Transverse colon (tissue), 4 donors: ENCODE data around the gene ZNF274. TPM values are rescaled to one million over a fixed set of nuclear protein-coding genes. Genes with fewer than 3 reads are reported as not detected.

Experiments
- DNase-seq: peaks from one replicate; pipeline ENCODE4 v3.0.0-alpha.2; 2019
- H3K27ac ChIP-seq, 4 donors: fragments of 200-600 bp; sonication (generic); 2 replicates each; pipeline ENCODE4 v1.5.1; 2016 to 2018; ENCODE audit warnings: inconsistent platforms in 4 of 4
- H3K27me3 ChIP-seq: fragments of 200-600 bp; sonication (generic); 2 replicates; pipeline ENCODE4 v1.5.1; 2017; ENCODE audit warnings: inconsistent platforms
- H3K36me3 ChIP-seq, 4 donors: fragments of 200-600 bp; sonication (generic); 2 replicates each; pipeline ENCODE4 v1.5.1; 2017 to 2019; ENCODE audit warnings: inconsistent platforms in 4 of 4
- H3K4me1 ChIP-seq, 4 donors: fragments of 200-600 bp; sonication (generic); 2 replicates each; pipeline ENCODE4 v1.5.1; 2017 to 2020; ENCODE audit warnings: inconsistent platforms in 4 of 4
- H3K4me3 ChIP-seq, 4 donors: fragments of 200-600 bp; sonication (generic); 1 replicate in 1 of 4; 2 replicates in 3 of 4; pipeline versions ENCODE4 v1.5.1 to v1.6.1; 2017 to 2019; ENCODE audit warnings: inconsistent platforms in 4 of 4
- H3K9me3 ChIP-seq, 2 donors: fragments of 200-600 bp; sonication (generic); 2 replicates each; pipeline ENCODE4 v1.5.1; 2017 to 2019; ENCODE audit warnings: inconsistent platforms in 2 of 2
- CTCF ChIP-seq, 5 experiments: fragments of 200-600 bp in 3 of 5; fragments of 450-650 bp in 2 of 5; sonication (generic) in 3 of 5; IDR thresholded peaks; 1 replicate in 2 of 5; 2 replicates in 3 of 5; pipeline ENCODE4 v1.5.1; 2016 to 2017; ENCODE audit warnings: antibody characterized with exemption in 5 of 5, inconsistent platforms in 3 of 5, mild to moderate bottlenecking in 2 of 5, moderate library complexity in 1 of 5
- EP300 ChIP-seq: sonication (generic); formaldehyde crosslinking; IDR thresholded peaks from one replicate; pipeline ENCODE4 v1.6.1; 2017; ENCODE audit warnings: antibody characterized with exemption, low read depth
- POLR2A ChIP-seq: fragments of 450-650 bp; IDR thresholded peaks from one replicate; pipeline ENCODE4 v1.6.1; 2016; ENCODE audit warnings: antibody characterized with exemption, mild to moderate bottlenecking, moderate library complexity
- POLR2AphosphoS5 ChIP-seq, 3 donors: sonication (generic); formaldehyde crosslinking; IDR thresholded peaks; one replicate each; pipeline ENCODE4 v1.6.1; 2016; ENCODE audit warnings: antibody characterized with exemption in 3 of 3
- WGBS, 2 donors: methylation state at CpG; one replicate each; pipeline ENCODE4 v1.1.5; 2018; ENCODE audit warnings: low coverage in 1 of 2; 5-methylcytosine and 5-hydroxymethylcytosine counted together
- in situ Hi-C, 4 donors: fragments of 200-750 bp; cut with MboI; loops; one replicate each; pipeline versions ENCODE4 v1.15.0 to v1.15.1; 2017; ENCODE audit warnings: low sequenced_read_pairs in 3 of 4, low pct_ligation_motif_present in 1 of 4, low pct_unique_long_range_greater_than_20kb in 1 of 4
- intact Hi-C: fragments of 100-400 bp; cut with DNase I; formaldehyde crosslinking; loops from one replicate; pipeline ENCODE4 v1.15.1; 2023; ENCODE audit warnings: low total_unique reads
- total RNA-seq, 4 donors: library from RNA; depleted of rRNA; stranded (reverse); fragments of >200 nt; gene quantifications; one replicate each; pipeline ENCODE4 v1.1.0, GENCODE V29; 2016

Gene ZNF274
- total RNA-seq, 4 donors from 2014 or later = 12.5 to 30.8 (median 19.0) TPM

- in situ Hi-C loops = no loop called here
- 62 to 66% methylated on average over 5 to 9 of the region's 9 CpGs for WGBS, 2 donors
- Histone ChIP-seq H3K27ac (no peak overlapping the region), H3K27me3 (no peaks in the 10 kb centered on the region), H3K4me1 (no peaks in the 10 kb centered on the region), H3K36me3 (peaks cover 0 to under 1% (median 0%) of the 10 kb centered on the region in 4 donors), H3K9me3 (peaks cover 68 to 73% of the 10 kb centered on the region in 2 donors), H3K4me3 (no peak overlapping the region)
- TF ChIP-seq EP300 (no peak), CTCF (IDR thresholded peaks at IDR 0.05) (peak in 2 of 5 experiments; percentile 13 to 15), POLR2AphosphoS5 (IDR thresholded peaks at IDR 0.05) (no peak)
- intact Hi-C loops = no loop called here
- no peak for DNase-seq
These were observed 36.0 kb downstream of the ZNF274 start for GRCh38 chr19:58218899-58219298.

- peaks cover 28 to 57% of the 10 kb centered on the region in 2 donors for H3K9me3 ChIP-seq
- H3K4me1 ChIP-seq = peaks cover 0 to 13% (median 9%) of the 10 kb centered on the region in 4 donors
- DNase-seq = no peak
- H3K27ac ChIP-seq = peak overlapping the region; percentile 70 to 85 (median 78)
- in situ Hi-C loops = no loop called here
- H3K4me3 ChIP-seq = peak overlapping the region; percentile 68 to 75 (median 71)
- WGBS, 2 donors = 14 to 57% methylated on average over 1 to 20 of the region's 23 CpGs
- no peaks in the 10 kb centered on the region for H3K27me3 ChIP-seq
- TF ChIP-seq POLR2A (no peak), POLR2AphosphoS5 (IDR thresholded peaks at IDR 0.05) (no peak), EP300 (no peak), CTCF (IDR thresholded peaks at IDR 0.05) (no peak)
- peaks cover 0 to 33% (median 18%) of the 10 kb centered on the region in 4 donors for H3K36me3 ChIP-seq
- intact Hi-C loops = no loop called here
These were observed 45.2 kb downstream of the ZNF274 start for GRCh38 chr19:58227964-58228584.

GRCh38 chr19:58228585-58229254, 45.9 kb downstream of the ZNF274 start, which contains the start of gene ZNF544:
ZNF544 (plus strand) TSS chr19:58228914; CDS start chr19:58244024, 15,110 bp downstream.
- TF ChIP-seq POLR2A = peak; percentile 53
- peak in 1 of 5 experiments; percentile 6 for TF ChIP-seq CTCF (IDR thresholded peaks at IDR 0.05)
- TF ChIP-seq EP300 = no peak
- peak; percentile 29 to 51 (median 39) for TF ChIP-seq POLR2AphosphoS5 (IDR thresholded peaks at IDR 0.05)
- in situ Hi-C loops = no loop called here
- H3K27ac ChIP-seq = peak within 1 kb of the TSS; percentile 70 to 85 (median 78)
- WGBS, 2 donors = 5% methylated on average over 27 of the region's 62 CpGs; no CpG with 5 or more reads in 1 of the 2 donors
- peak; percentile 80 for DNase-seq
- intact Hi-C loops = no loop called here
- H3K27me3 ChIP-seq = no peaks in the 10 kb centered on the region
- peaks cover 0 to 40% (median 21%) of the 10 kb centered on the region in 4 donors for H3K36me3 ChIP-seq
- H3K4me1 ChIP-seq = peaks cover 0 to 13% (median 9%) of the 10 kb centered on the region in 4 donors
- H3K4me3 ChIP-seq = peak within 1 kb of the TSS; percentile 68 to 75 (median 71)
- peaks cover 28 to 57% of the 10 kb centered on the region in 2 donors for H3K9me3 ChIP-seq

- DNase-seq = no peak
- peak overlapping the region; percentile 70 to 85 (median 78) for H3K27ac ChIP-seq
- TF ChIP-seq POLR2A = no peak
- TF ChIP-seq EP300 = no peak
- TF ChIP-seq POLR2AphosphoS5 (IDR thresholded peaks at IDR 0.05) = no peak
- TF ChIP-seq CTCF (IDR thresholded peaks at IDR 0.05) = no peak
- H3K4me1 ChIP-seq = peaks cover 0 to 13% (median 9%) of the 10 kb centered on the region in 4 donors
- 52 to 60% methylated on average over 1 to 11 of the region's 13 CpGs for WGBS, 2 donors
- peaks cover 0 to 45% (median 23%) of the 10 kb centered on the region in 4 donors for H3K36me3 ChIP-seq
- in situ Hi-C loops (no loop called here), intact Hi-C loops (no loop called here)
- peak overlapping the region; percentile 68 to 75 (median 71) for H3K4me3 ChIP-seq
- peaks cover 30 to 60% of the 10 kb centered on the region in 2 donors for H3K9me3 ChIP-seq
- no peaks in the 10 kb centered on the region for H3K27me3 ChIP-seq
These were observed 46.4 kb downstream of the ZNF274 start for GRCh38 chr19:58229255-58229639.
